NCI-H69 (cell line): Measurements from ENCODE around the gene GNPNAT1.
A peak's percentile ranks its signal among the peaks of the same experiment; 100 is the strongest.

Experiments used
- DNase-seq: peaks from one replicate; lab custom pipeline; 2025; lab: John Stamatoyannopoulos, UW

Gene GNPNAT1

DNA sequence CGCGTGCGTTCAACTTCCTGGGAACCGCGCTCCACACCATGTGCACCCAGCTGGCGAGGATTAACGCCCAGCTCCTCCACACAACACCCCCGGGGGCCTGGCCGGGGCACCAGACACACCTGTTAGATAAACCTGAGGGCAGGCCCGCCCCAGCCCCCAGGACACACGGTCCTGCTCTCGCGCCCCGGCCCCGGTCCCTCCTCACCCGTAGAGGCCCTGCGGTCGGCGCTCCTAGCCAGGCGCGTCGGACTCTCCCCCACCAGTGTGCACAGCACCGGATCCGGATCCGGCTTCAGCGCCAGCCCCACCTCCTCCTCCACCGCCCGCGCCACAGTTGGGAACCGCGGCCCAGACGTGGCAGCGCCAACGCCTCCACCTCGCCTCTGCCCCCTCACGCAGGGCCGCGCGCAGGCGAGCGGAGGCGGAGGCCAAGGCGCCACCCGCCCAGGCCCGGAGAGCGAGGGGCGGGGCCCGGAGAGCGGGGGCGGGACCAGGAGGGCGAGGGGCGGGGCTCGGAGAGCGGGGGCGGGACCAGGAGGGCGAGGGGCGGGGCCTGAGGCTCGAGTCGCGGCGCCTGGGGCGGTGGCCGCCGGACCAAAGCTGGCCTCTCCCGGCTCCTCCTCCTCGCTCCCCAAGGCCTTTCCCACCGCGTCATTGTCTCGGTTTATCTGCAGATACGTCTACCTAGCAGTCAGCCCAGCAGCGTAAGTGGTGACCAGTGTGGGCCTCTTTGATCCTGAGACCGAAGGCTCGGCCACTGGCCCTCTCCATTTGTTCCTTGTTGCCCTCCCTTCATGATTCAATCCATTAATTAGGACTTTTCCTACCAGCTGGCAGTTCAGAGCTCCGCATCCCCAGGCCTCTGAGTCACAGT lies at the start of gene GNPNAT1:
TSS of gene GNPNAT1 (minus strand) at position 385 of the 874 bp plus-strand sequence. CDS start 6,957 bp downstream, outside the sequence.
- DNase-seq: peak; percentile 98

DNA sequence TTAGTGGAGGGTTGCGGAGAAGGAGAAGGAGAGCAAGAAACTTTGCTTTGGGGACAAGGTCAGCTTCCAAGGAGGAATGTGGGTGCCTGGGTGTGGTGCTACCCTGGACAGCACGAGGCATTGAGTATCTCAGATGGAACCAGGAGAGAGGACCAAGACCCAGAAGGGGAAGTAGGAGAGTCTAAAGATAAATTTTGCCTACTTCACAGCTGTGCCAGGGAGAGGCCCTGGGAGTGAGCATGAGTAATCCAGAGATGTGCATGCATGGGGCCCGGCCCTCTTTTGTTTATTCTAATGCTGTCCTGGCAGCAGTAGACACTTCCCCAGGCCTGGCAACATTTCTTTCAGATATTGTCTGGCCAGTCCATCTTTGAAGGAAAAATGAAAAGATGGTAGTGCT lies 49.5 kb upstream of the GNPNAT1 start:
- peak; percentile 25 for DNase-seq

DNA sequence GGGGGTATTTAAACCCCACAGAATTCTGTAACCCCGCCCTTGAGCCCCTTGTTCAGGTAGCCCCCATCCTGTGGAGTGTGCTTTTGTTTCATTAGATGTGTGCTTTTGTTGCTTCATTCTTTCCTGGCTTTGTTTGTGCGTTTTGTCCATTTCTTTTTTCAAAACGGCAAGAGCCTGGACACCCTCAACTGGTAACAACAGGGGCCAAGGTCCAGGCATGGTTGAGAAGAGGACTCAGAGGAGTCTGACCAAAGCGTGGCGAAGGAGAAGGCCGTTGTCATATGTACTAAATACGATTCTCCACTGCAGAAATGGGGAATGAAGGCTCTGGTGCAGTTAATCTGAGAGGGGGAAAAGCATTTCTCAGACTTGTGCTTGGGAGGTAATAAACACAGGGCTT lies 46.0 kb upstream of the GNPNAT1 start:
- no peak for DNase-seq

DNA sequence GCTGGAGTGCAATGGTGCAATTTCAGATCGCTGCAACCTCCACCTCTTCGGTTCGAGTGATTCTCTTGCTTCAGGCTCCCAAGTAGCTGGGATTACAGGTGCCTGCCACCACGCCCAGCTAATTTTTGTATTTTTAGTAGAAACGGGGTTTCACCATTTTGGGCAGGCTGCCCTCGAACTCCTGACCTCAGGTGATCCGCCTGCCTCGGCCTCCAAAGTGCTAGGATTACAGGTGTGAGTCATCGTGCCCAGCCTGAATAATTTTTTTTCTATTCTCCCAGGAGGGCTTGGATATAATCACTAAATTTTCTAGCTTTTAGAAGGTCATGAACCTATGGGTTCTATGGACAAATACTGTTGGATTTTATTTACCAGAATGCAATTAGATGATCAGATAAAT lies 44.7 kb upstream of the GNPNAT1 start:
- DNase-seq: peak; percentile 48

DNA sequence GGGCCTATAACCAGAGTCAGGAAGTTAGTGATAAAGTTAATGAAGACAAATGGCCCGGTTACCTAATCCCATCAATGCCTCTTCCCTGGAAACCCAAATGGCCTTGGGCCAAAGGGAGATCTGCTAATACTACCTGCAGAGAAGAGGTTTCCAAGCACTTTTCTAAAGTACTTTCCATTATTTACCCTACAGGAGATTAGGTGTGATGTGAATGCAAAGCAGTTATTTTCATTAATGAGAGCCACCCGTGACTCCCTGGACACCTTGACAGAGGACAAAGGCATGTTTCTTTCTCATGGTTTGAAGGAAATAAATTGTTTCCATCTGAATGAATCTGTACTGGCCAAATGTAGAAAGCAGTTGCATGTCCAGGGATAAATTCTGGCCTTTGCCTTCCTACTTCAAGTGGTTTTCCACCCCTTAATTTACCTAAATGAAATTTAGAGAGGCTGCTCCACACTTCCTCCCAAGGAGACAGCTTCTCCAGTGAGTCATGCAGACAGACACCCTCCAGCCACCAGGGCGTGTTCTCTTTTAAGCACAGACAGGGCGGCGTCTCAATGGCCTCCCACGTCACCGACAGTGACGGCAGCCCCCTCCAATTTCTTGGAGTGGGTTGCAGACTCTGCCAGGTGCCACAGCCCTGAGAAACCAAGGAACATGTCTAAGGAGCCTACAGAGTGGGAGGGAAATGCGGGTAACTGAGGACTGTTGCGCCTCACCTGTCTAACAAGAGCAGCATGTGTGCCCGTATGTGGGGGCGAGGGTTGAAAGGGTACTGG lies 43.9 kb upstream of the GNPNAT1 start:
- DNase-seq: peak; percentile 95

DNA sequence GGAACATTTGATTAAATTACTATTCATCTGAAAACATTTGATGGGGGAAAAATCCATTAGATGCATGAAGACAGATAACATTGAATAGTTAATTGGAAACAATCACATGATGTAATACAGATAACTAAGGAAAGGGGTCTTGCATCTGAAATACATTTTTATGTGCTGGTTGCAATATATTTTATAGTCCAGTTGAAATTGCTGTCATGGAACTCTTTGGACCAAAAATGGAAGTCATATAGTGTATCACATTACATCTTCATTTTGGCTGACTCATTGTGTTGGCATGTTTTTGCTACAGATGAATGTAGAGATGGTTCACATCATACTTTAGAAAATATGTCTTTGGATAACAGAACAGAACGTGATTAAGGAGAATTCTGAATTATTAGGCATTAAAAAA lies 43.0 kb upstream of the GNPNAT1 start:
- peak; percentile 64 for DNase-seq

DNA sequence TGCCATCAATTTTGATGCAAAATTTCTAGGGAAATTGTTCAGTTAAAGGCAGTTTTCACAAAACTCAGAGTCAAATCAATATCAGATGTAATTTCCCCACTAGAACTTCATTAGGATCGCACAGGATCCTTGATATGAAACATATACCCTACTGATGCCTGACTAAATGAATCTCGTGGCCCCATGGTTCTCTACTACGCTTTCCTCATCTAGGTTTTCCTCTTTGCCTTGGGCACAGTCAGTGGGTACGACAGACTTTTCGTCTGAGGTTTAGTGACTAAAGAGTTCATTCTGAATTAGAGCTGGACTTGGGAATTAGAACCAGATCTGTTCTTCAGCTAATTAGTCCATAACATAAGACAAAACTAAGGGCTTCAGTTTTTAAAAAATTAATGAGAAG lies 42.5 kb upstream of the GNPNAT1 start:
- no peak for DNase-seq

DNA sequence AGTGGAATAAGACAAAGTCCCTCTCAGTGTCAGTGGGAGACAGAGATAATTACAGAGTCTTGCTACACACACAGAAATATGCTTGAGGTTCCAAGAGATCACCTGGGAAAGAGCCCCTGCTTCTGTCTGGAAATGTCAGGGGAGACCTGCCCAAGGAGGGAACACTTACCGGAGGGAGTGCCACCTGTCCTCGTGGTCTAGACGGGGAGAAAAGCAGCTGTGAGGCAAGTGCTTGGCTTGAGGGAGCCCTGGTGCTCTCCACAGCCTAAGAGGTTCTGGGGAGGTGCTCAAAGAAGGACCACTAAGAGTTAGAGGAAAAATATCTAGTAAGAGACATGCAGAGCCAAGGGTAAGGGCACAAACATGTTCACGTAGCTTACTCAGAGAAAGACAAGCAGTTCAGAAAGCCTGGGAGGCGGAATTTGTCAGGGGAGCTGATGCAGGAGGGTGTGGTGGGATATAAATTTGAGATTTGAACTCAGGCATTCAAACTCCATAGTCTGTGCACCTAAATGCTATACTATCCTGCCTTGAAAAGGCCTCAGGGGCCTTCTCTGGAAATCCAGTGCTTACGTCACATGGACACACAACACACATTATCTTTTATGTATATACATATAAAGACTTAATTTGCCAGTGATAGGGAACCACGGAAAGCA lies 38.2 kb upstream of the GNPNAT1 start:
- DNase-seq: peak; percentile 70

DNA sequence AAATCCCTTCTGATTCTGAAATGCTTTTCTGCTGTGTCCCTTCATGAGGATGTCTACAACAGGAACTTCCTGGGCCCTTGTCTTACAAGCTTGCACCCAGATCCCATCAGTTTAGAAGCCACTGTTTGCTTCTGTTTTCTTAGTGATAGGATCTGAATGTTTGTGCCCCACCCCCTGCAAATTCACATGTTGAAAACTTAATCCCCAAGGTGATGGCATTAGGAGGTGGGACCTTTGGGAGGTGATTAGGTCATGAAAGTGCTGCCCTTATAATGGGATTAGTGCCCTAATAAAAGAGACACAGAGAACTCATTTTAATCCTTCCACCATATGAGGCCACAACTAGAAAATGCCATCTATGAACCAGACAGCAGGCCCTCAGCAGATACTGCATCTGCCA lies 36.0 kb upstream of the GNPNAT1 start:
- DNase-seq: no peak

DNA sequence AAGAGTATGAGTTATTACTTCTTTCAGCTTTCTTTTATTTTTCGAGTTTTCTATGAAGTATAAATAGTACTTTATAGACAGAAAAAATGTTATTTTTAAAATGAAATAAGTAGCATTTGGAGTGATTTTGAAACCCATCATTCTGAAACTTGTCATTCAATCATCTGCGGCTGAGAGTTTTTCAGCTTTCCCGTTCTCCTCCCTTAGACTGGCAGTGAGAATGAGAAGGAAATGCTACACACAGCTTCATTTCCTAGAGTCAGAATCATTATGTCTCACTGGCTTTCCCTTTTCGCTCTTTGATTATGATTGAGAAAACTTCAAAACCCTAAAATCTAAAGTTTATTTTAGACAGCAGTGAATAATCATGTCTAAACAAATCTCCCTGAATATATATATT lies 33.7 kb upstream of the GNPNAT1 start:
- DNase-seq: peak; percentile 8

DNA sequence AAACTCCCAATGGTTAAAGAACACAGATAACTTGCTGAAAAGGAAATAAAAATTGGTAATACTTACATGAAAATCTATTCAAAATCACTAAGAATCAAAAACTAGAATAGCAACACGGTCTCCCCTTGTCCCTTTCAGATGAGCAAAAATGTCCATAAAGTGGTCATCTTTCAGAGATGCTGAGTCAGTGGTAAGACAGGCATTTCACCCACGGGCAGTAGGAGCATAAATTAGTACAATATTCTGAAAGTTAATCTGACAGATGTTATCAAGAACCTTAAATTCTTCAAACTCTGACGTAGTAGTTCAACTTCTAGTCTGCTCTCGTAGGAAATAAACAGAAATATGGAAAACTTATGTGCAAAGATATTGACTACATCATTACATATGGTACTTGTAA lies 33.1 kb upstream of the GNPNAT1 start:
- DNase-seq: no peak

DNA sequence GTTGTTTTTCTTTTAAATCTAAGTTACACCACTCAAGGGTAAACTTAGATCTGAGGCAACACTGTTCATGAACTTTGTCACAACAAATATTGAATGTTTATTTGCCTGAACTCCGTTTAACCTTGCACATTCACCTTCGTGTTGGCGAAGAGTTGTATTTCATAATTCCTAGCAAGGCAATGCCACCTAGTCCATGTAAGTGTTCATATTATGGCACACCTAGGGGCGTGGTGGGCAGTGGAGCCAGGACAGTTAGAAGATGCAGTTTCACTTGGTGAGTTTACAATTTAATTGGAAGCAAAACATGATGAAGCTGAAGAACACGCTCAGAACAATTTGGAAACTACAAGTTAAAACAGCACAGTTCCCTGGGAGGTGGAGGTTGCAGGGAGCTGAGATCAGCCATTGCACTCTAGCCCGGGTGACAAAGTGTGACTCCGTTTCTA lies 30.4 kb upstream of the GNPNAT1 start:
- no peak for DNase-seq

DNA sequence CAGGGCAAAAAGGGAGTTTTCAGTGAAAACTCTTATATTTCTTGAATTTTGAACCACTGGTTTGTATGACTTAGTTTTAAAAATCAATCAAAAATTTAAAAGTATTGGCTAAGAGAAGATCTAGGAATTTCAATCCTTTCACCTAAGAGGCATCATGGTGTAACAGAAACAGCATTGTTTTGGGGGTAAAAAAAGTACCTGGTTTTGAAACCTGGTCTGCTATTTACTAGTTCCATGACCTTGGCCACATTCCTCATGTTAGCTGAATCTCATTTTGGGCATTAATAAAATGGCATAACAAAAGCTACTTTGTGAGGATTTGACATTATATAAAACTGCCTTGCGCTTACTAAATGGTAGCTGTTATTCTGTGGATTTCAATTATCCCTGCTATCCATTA lies 16.7 kb upstream of the GNPNAT1 start:
- DNase-seq: no peak

DNA sequence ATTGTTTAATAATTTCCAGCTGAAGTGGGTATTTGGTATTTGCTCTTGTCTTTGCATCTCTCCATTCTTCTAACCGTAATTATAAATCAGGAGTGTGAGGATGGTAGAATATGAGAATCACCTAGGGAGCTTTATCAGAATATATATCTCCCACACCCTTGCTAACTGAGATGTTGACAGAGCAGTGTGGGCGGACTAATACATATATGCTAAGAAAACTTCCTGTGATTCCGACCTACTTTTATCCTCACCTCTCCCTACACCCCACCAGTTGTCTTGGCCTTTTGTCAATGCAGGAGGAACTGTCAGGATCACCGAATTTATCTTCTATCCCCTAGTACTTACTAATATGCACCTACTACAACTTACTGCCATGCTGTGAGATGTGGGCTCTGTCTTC lies 14.7 kb upstream of the GNPNAT1 start:
- DNase-seq: no peak

DNA sequence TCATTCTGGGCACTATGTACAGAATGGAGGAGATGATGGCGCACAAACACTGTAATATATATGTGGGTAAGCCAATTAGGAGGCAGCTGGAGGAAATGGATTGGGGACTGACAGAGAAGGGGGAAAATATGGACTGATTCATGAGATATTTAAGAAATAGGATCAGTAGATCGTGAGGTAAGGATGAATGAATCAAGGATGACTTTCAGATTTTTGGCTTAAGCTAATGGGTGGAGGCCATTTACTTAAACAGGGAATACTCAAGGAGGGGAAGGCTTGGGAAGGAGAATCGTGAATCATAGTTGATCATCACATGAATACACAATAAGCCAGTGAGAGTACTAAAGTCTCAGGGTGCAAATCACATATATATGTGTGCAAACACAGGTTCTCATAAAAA lies 11.2 kb upstream of the GNPNAT1 start:
- no peak for DNase-seq

DNA sequence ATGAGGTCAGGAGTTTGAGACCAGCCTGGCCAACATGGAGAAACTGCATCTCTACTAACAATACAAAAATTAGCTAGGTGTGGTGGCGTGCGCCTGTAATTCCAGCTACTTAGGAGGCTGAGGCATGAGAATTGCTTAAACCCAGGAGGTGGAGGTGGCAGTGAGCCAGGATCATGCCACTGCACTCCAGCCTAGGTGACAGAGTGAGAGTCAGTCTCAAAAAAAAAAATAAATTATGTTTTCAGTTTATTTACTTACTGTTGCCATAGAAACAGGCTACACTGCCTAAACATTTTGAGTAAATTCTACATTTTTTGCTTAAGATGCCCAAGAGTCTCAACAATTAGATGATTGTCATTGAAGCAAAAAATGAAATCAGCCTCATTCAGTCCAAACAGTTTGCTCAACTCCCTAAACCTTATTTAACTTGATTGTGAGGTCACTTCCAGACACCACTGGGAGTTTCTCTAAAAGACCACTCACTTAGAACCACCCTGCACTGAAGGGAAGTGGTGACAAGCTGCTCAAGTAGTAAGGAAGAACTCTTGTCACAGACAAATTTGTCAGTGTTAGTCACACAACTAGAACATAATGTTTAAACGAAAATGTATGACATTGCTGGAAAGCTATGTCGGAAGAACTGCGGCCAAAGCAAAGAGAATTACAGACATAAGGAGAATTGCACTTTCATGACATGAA lies 9.8 kb upstream of the GNPNAT1 start:
- no peak for DNase-seq

DNA sequence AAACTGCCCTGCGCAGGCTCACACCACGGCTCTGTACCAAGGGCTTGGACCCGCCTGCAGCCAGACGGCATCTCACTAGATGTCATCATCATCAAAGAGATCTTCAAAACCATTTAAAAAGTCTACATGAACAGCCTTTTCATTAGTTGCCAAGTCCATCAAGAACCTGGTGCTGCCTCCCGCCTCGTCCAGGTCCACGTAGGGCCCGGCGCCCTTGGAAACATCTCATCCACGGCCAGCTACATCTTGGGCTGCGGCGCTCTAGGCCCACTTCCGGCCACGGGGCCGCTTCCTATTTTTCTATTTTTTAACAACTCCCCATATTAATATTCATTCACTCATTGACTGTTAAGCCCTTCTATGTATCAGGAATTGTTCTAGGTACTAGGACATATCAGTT lies 7.4 kb upstream of the GNPNAT1 start:
- DNase-seq: no peak

DNA sequence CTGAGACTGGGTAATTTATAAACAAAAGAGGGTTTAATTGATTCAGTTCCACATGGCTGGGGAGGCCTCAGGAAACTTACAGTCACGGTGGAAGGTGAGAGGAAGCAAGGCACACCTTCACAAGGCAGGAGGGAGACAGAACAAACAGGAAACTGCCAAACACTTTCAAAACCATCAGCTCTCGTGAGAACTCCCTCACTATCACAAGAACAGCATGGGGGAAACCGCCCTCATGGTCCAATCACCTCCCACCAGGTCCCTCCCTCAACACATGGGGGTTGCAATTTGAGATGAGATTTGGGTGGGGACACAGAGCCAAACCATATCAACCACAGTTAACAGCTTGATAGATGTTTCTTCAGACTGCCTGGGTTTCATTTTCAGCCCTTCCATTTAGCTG lies 6.2 kb upstream of the GNPNAT1 start:
- peak; percentile 37 for DNase-seq

DNA sequence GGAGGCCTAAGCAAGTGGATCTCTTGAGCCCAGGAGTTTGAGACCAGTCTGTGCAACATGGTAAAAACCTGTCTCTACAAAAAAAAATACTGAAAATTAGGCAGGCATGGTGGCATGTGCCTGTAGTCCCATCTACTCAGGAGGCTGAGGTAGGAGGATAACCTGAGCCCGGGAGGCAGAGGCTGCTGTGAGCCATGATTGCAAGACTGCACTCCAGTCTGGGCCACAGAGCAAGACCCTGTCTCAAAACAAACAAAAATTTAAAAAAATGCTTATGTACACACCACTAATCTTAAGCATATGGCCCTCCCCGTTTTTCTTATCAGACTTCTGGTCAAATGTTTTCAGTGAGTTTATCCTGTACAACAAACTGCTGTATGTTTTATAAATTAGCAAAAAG lies 1.7 kb upstream of the GNPNAT1 start:
- DNase-seq: no peak

DNA sequence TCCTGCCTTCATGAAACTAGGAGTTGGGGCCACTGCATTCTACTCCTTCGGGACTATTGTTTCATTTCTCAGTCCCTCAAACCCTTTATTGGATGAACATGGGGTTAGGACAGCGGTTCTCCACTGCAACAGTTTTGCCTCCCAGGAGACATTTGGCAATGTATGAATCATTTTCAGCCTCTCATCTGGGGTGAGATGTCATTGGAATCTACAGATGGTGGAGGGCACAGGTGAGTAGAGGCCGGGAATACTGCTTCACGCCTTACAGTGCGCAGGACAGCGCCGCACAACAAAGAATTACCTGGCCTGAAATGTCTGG lies 649 bp upstream of the GNPNAT1 start:
- no peak for DNase-seq

DNA sequence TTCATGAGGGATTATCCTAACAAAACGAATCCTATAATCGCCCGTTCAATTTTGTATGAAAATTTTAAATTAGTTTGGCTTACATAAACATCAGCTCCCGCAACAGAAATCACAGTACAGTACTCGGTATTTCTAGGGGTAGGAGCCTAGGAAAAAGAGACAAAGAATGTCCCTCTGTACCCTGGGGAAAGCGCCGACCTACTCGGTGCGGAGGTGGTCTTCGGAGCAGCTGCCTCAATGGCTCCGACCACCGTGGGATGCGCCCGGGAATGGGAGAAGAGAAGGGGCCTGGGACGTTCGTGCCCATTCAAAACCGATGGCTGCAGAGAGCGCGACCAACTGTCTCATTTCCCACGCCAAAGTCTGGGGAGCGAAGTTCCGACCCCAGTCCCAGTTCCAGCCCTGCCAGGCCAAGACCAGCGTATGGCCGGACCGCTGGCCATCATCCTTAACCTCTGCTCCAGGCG lies 618 bp downstream of the GNPNAT1 start:
- no peak for DNase-seq
